C4-2B (cell line): Measurements from ENCODE around the gene SLC24A3.

Experiments used
- ZFX ChIP-seq: fragments of 450-650 bp; IDR thresholded peaks from 2 replicates; pipeline ENCODE4 v1.6.1; 2017
- TF ChIP-seq, protein P1 (sequence below): fragments of 450-650 bp; conservative IDR thresholded peaks from 2 replicates; pipeline ENCODE4 v1.5.1; 2017; ENCODE audit warnings: mild to moderate bottlenecking

- TF ChIP-seq, protein P1, sequence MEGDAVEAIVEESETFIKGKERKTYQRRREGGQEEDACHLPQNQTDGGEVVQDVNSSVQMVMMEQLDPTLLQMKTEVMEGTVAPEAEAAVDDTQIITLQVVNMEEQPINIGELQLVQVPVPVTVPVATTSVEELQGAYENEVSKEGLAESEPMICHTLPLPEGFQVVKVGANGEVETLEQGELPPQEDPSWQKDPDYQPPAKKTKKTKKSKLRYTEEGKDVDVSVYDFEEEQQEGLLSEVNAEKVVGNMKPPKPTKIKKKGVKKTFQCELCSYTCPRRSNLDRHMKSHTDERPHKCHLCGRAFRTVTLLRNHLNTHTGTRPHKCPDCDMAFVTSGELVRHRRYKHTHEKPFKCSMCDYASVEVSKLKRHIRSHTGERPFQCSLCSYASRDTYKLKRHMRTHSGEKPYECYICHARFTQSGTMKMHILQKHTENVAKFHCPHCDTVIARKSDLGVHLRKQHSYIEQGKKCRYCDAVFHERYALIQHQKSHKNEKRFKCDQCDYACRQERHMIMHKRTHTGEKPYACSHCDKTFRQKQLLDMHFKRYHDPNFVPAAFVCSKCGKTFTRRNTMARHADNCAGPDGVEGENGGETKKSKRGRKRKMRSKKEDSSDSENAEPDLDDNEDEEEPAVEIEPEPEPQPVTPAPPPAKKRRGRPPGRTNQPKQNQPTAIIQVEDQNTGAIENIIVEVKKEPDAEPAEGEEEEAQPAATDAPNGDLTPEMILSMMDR: no peak
- no peak for TF ChIP-seq ZFX
These were observed 316.0 kb downstream of the SLC24A3 start for GRCh38 chr20:19528286-19529030.
